Mesendoderm (in vitro differentiated cells): Measurements from ENCODE around the gene SDC4.

Experiments used
- DNase-seq: peaks from one replicate; pipeline ENCODE4 v3.0.0; 2013
- H2AK5ac ChIP-seq: 2 replicates; pipeline ENCODE4 v1.6.1; 2013; ENCODE audit warnings: low read length, inconsistent platforms
- H2BK120ac ChIP-seq: 2 replicates; pipeline ENCODE4 v1.6.1; 2013; ENCODE audit warnings: low read depth, mild to moderate bottlenecking, low read length, moderate library complexity, mixed read lengths
- H2BK15ac ChIP-seq: replicated peaks from 2 replicates; pipeline ENCODE4 v1.6.1; 2013; ENCODE audit warnings: low read depth, mild to moderate bottlenecking, moderate library complexity
- H2BK5ac ChIP-seq: 2 replicates; pipeline ENCODE4 v1.6.1; 2013; ENCODE audit warnings: low read length, inconsistent platforms
- H3K18ac ChIP-seq: 2 replicates; pipeline ENCODE4 v1.6.1; 2013; ENCODE audit warnings: mild to moderate bottlenecking, low read length, mixed read lengths
- H3K23ac ChIP-seq: one replicate; pipeline ENCODE4 v1.6.1; 2013; ENCODE audit warnings: low read length
- H3K27ac ChIP-seq: 2 replicates; pipeline ENCODE4 v1.5.1; 2013; ENCODE audit warnings: low read depth, mild to moderate bottlenecking, inconsistent platforms, low read length, moderate library complexity
- H3K27me3 ChIP-seq: 2 replicates; pipeline ENCODE4 v1.6.1; 2013; ENCODE audit warnings: low read length, control low read depth, mild to moderate bottlenecking, inconsistent platforms; ENCODE audit not compliant: insufficient read depth, poor library complexity
- H3K36me3 ChIP-seq: 2 replicates; pipeline ENCODE4 v1.6.1; 2013; ENCODE audit warnings: low read length, inconsistent platforms; ENCODE audit not compliant: control insufficient read depth, insufficient read depth
- H3K4ac ChIP-seq: one replicate; pipeline ENCODE4 v1.6.1; 2013; ENCODE audit warnings: low read depth, mild to moderate bottlenecking, low read length, moderate library complexity
- H3K4me1 ChIP-seq: 2 replicates; pipeline ENCODE4 v1.6.1; 2013; ENCODE audit warnings: low read depth, low read length, inconsistent platforms; ENCODE audit not compliant: control insufficient read depth
- H3K4me2 ChIP-seq: 2 replicates; pipeline ENCODE4 v1.6.1; 2013; ENCODE audit warnings: low read length
- H3K4me3 ChIP-seq: 2 replicates; pipeline ENCODE4 v1.5.1; 2013; ENCODE audit warnings: mild to moderate bottlenecking, low read length
- H3K56ac ChIP-seq: one replicate; pipeline ENCODE4 v1.6.1; 2013; ENCODE audit warnings: low read length
- H3K79me1 ChIP-seq: 2 replicates; pipeline ENCODE4 v1.6.1; 2013; ENCODE audit warnings: low read length, inconsistent platforms
- H3K79me2 ChIP-seq: 2 replicates; pipeline ENCODE4 v1.6.1; 2013; ENCODE audit warnings: mild to moderate bottlenecking, low read length; ENCODE audit not compliant: control insufficient read depth, insufficient read depth
- H3K9ac ChIP-seq: 2 replicates; pipeline ENCODE4 v1.6.1; 2013; ENCODE audit warnings: low read length, inconsistent platforms
- H4K5ac ChIP-seq: one replicate; pipeline ENCODE4 v1.6.1; 2013; ENCODE audit warnings: low read length
- H4K8ac ChIP-seq: one replicate; pipeline ENCODE4 v1.6.1; 2013; ENCODE audit warnings: low read depth, mild to moderate bottlenecking, control low read depth, low read length, moderate library complexity
- WGBS: extraction: QIAGEN DNeasy Blood & Tissue Kit; methylation state at CpG from one replicate; pipeline ENCODE4 v1.1.7; 2013; ENCODE audit warnings: low lambda C conversion rate, missing lambda C conversion rate; ENCODE audit not compliant: insufficient coverage; ENCODE audit errors: extremely low coverage; 5-methylcytosine and 5-hydroxymethylcytosine counted together

SDC4 gene

DNA sequence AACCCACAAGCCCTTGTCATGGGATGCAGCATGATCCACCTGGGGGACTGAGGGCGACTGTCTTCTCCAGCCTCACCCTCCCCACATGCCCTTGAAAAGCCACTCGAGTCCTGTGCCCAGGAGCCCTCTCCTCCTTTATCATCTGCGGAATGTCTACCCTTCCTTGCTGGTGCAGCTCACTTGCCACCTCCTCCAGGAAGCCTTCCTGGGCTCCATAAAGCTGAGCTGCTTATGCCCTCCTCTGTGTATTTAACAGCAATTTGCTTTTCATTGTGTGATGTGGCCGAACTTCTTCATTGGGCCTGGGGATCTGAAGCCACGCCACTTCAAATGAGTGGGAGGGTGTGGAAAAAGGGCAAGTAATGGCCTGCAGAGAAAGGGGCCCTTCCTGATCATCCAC, 59.4 kb downstream of the SDC4 start:
- H3K27ac ChIP-seq = no peak overlapping the region
- no peak overlapping the region for H3K18ac ChIP-seq
- H3K4me3 ChIP-seq = no peak overlapping the region
- H3K4me1 ChIP-seq = no peaks in the 10 kb centered on the region
- no peak overlapping the region for H4K5ac ChIP-seq
- H3K4ac ChIP-seq = no peak overlapping the region
- H3K79me2 ChIP-seq = no peaks in the 10 kb centered on the region
- H3K79me1 ChIP-seq = no peaks in the 10 kb centered on the region
- DNase-seq = no peak
- WGBS = no CpG with 5 or more reads among the region's 5 CpGs
- H3K56ac ChIP-seq = no peak overlapping the region
- no peak overlapping the region for H4K8ac ChIP-seq
- no peaks in the 10 kb centered on the region for H3K27me3 ChIP-seq
- H2BK120ac ChIP-seq = no peak overlapping the region
- no peak overlapping the region for H3K4me2 ChIP-seq
- H2AK5ac ChIP-seq = no peak overlapping the region
- H3K23ac ChIP-seq = no peak overlapping the region
- no peak overlapping the region for H3K9ac ChIP-seq
- H2BK15ac ChIP-seq = no peak overlapping the region
- no peak overlapping the region for H2BK5ac ChIP-seq
- no peaks in the 10 kb centered on the region for H3K36me3 ChIP-seq

GRCh38 chr20:45288376-45288775, 59.8 kb downstream of the SDC4 start:
- Histone ChIP-seq H3K23ac (no peak overlapping the region), H3K9ac (no peak overlapping the region), H2BK15ac (no peak overlapping the region), H3K79me1 (no peaks in the 10 kb centered on the region), H3K4me1 (no peaks in the 10 kb centered on the region), H3K79me2 (no peaks in the 10 kb centered on the region), H2AK5ac (no peak overlapping the region), H3K56ac (no peak overlapping the region), H3K4ac (no peak overlapping the region), H2BK5ac (no peak overlapping the region), H3K27me3 (no peaks in the 10 kb centered on the region), H3K27ac (no peak overlapping the region), H4K8ac (no peak overlapping the region), H3K36me3 (no peaks in the 10 kb centered on the region), H3K18ac (no peak overlapping the region), H4K5ac (no peak overlapping the region), H2BK120ac (no peak overlapping the region), H3K4me3 (no peak overlapping the region), H3K4me2 (no peak overlapping the region)
- no peak for DNase-seq
- WGBS = no CpG with 5 or more reads among the region's 4 CpGs

- H3K23ac ChIP-seq = no peak overlapping the region
- H3K9ac ChIP-seq = no peak overlapping the region
- H2AK5ac ChIP-seq = no peak overlapping the region
- no peak overlapping the region for H2BK120ac ChIP-seq
- H3K27me3 ChIP-seq = no peaks in the 10 kb centered on the region
- no peak overlapping the region for H3K4me3 ChIP-seq
- WGBS = no CpG with 5 or more reads among the region's 4 CpGs
- H3K4me2 ChIP-seq = no peak overlapping the region
- no peak overlapping the region for H2BK15ac ChIP-seq
- no peak overlapping the region for H4K5ac ChIP-seq
- H3K27ac ChIP-seq = no peak overlapping the region
- H4K8ac ChIP-seq = no peak overlapping the region
- H3K18ac ChIP-seq = no peak overlapping the region
- H3K79me1 ChIP-seq = no peaks in the 10 kb centered on the region
- no peaks in the 10 kb centered on the region for H3K79me2 ChIP-seq
- no peak for DNase-seq
- H3K4me1 ChIP-seq = no peaks in the 10 kb centered on the region
- H3K4ac ChIP-seq = no peak overlapping the region
- H2BK5ac ChIP-seq = no peak overlapping the region
- no peak overlapping the region for H3K56ac ChIP-seq
- no peaks in the 10 kb centered on the region for H3K36me3 ChIP-seq
These were observed 64.6 kb downstream of the SDC4 start for GRCh38 chr20:45283551-45284057.

GRCh38 chr20:45282700-45283550, 65.3 kb downstream of the SDC4 start:
- Histone ChIP-seq H2BK5ac (no peak overlapping the region), H3K56ac (no peak overlapping the region), H3K23ac (no peak overlapping the region), H3K79me2 (no peaks in the 10 kb centered on the region), H4K5ac (no peak overlapping the region), H3K36me3 (no peaks in the 10 kb centered on the region), H2BK15ac (no peak overlapping the region), H3K4me3 (no peak overlapping the region), H2BK120ac (no peak overlapping the region), H3K27me3 (no peaks in the 10 kb centered on the region), H2AK5ac (no peak overlapping the region), H3K18ac (no peak overlapping the region), H3K27ac (no peak overlapping the region), H3K4ac (no peak overlapping the region), H4K8ac (no peak overlapping the region), H3K4me1 (no peaks in the 10 kb centered on the region), H3K9ac (no peak overlapping the region), H3K4me2 (no peak overlapping the region), H3K79me1 (no peaks in the 10 kb centered on the region)
- 100% methylated on average over 1 of the region's 7 CpGs for WGBS
- no peak for DNase-seq

- H3K4me2 ChIP-seq = no peak overlapping the region
- H3K56ac ChIP-seq = no peak overlapping the region
- H3K23ac ChIP-seq = no peak overlapping the region
- no peak overlapping the region for H4K5ac ChIP-seq
- no peaks in the 10 kb centered on the region for H3K4me1 ChIP-seq
- no peak overlapping the region for H2AK5ac ChIP-seq
- H3K4ac ChIP-seq = no peak overlapping the region
- no peak overlapping the region for H3K18ac ChIP-seq
- H3K27me3 ChIP-seq = no peaks in the 10 kb centered on the region
- H3K79me1 ChIP-seq = no peaks in the 10 kb centered on the region
- no peak overlapping the region for H4K8ac ChIP-seq
- peak; percentile 54 for DNase-seq
- 100% methylated on average over 1 of the region's 1 CpG for WGBS
- no peaks in the 10 kb centered on the region for H3K36me3 ChIP-seq
- no peak overlapping the region for H2BK5ac ChIP-seq
- no peak overlapping the region for H3K9ac ChIP-seq
- H2BK120ac ChIP-seq = no peak overlapping the region
- H3K4me3 ChIP-seq = no peak overlapping the region
- H3K79me2 ChIP-seq = no peaks in the 10 kb centered on the region
- H2BK15ac ChIP-seq = no peak overlapping the region
- H3K27ac ChIP-seq = no peak overlapping the region
These were observed 68.2 kb downstream of the SDC4 start for GRCh38 chr20:45279992-45280391.

- Histone ChIP-seq H2BK5ac (no peak overlapping the region), H3K9ac (no peak overlapping the region), H3K27ac (no peak overlapping the region), H3K23ac (no peak overlapping the region), H3K4me1 (no peaks in the 10 kb centered on the region), H3K79me1 (no peaks in the 10 kb centered on the region), H3K4me2 (no peak overlapping the region), H4K5ac (no peak overlapping the region), H3K27me3 (no peaks in the 10 kb centered on the region), H2AK5ac (no peak overlapping the region), H3K79me2 (no peaks in the 10 kb centered on the region), H3K36me3 (no peaks in the 10 kb centered on the region), H3K56ac (no peak overlapping the region), H3K4ac (no peak overlapping the region), H4K8ac (no peak overlapping the region), H3K18ac (no peak overlapping the region), H2BK120ac (no peak overlapping the region), H3K4me3 (no peak overlapping the region), H2BK15ac (no peak overlapping the region)
- no CpG with 5 or more reads among the region's 3 CpGs for WGBS
- DNase-seq = no peak
These were observed 72.9 kb downstream of the SDC4 start for GRCh38 chr20:45275338-45275737.
